HG02884 (cell line): Measurements from ENCODE around the gene C1QTNF12.

Source experiments
- ATAC-seq: cut with Tn5 transposase; IDR thresholded peaks from one replicate; pipeline ENCODE4 v1.9.1; 2021; ENCODE audit warnings: mild to moderate bottlenecking, moderate library complexity; ENCODE audit not compliant: unreplicated experiment

Gene C1QTNF12

DNA sequence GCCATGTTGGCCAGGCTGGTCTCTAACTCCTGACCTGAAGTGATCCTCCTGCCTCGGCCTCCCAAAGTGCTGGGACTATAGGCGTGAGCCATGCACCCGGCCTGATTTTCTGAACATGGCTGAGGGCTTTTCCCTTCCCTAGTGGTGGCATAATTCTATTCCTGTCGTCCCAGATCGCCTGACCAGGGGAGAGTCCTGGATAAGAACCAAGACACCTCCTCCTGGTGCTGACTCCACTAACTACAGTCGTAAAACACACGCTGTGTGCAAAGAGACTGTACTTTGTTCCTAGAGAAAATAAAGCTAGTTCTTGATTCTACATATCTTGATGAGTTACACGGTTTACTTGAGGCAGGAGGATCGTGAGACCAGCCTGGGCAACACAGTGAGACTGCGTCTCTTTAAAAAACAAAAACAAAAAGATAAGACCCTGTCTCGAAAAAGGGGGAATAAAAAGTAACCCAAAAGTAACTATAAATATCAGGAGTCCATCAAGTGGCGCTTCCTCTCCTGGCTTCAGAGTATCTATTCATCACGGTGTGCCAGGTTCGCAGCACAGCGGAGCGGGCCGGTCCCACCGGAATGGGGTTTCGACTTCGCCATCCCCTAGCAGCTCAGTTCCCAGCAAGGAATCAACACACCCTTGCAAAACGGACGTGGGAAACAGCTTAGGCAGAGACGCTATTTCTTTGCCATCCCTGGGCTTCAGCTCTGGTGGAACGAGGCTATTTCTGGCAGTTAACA, 15.7 kb downstream of the C1QTNF12 start:
- no peak for ATAC-seq

DNA sequence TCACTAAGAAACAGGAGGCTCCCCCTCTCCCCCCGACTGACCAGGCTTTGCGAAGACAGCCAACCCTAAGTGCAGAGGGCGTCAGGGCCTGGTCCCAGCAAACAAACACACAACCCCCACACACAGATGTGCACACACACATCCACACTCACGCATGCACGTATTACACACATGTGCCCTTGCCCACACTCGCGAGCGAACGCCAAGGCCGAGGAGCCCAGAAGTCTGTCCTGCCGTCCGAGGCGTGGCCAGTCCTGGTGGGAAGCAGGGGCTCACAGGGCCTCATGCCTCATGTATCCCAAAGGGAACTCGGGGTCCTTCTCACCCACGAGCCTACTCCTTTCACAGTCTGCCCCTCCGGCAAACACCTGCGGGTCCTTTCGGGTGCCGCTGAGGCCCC, 16.8 kb downstream of the C1QTNF12 start:
- ATAC-seq, result no peak

DNA sequence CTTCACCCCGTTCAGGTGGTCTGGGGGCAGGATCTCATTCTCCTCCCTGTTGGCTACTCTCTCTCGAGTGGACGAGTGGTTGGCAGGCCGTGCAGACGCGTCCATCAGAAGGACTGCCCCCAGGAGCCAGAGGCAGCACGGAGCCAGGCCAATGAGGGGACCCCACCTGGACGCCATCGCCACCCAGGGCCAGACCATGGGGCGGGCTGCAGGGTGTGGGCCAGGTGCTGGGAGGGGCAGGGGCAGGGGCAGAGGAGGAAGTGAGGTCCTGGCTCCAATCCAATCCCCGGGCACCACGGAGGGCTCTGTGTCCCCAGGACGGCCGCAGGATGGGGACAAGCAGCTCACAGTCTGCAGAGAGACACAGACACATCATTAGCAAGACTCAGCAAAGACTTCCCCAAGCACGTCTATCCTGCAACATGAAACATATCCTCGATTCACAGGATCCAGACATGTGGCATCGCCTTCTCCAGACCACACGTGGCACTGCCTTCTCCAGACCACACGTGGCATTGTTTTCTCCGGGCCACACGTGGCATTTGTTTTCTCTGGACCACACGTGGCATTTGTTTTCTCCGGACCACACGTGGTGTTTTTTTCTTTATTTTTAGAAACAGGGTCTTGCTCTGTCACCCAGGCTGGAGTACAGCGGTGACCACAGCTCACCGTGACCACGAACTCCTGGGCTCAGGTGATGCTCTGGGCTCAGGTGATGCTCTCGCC, 17.8 kb downstream of the C1QTNF12 start:
- ATAC-seq, result no peak

DNA sequence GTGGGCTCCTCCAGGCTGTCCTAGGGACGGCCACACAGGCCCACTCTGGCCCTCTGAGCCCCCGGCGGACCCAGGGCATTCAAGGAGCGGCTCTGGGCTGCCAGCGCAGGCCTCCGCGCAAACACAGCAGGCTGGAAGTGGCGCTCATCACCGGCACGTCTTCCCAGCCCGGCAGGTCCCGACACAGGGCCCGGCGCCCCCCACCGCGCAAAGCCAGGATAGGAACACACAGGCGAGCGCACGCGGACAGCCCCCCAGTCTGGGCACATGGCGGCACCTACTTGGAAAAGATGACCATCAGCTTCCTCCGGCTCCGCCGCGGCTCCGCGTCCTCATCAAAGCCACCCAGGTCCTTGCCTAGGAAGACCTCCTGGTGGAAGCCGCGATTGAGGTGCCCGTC, 18.3 kb downstream of the C1QTNF12 start:
- no peak for ATAC-seq

DNA sequence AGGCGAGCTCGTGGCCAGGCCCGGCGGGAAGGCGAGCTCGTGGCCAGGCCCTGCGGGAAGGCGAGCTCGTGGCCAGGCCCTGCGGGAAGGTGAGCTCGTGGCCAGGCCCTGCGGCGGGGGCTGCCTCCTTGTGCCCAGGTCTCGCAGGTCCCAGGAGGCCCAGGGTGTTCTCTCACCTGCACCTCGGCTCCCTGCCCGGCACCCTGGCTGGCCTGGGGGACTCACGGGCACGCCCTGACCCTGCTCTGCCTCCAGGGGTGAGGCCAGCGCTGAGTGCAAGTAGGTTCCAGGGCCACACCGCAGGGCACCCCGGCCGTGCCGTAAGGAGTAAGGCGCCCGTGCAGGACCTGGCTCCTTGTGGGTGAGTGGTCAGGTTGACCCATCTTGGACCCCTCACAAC, 19.1 kb downstream of the C1QTNF12 start:
- ATAC-seq, result no peak

DNA sequence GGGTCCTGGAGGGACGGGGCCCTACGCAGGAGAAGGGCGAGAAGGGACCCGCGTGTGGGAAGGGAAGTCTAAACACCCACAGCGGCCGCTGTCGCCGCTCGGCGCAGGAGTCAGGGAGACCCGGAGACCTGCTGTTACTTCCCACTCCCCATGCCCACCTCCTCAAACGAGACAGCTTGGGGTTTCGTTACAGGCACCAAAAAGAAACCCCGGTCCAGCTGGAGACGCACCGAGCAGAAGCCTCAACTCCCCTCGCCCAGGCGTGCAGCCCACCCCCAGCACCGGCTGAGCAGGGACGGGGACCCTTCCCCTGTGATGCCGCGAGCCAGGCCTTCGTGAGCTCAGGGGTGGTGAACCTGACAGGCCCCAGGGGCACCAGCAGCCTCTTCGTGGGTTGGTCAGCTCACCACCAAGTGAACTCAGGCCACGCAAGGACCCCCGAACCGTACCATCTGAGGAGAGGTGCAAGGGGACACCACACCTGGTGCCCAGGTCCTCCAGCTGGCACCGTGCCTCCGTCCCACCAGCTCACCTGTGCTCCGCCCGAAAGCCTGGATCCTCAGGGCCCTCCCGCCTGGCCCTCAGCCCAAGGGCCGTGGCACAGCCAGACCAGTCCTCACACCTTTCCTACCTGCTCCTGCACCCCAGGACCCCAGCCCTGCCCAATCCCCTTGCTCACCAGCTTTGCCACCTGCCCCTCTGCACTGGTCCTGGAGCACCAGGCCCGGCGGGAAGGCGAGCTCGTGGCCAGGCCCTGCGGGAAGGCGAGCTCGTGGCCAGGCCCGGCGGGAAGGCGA, 19.8 kb downstream of the C1QTNF12 start:
- ATAC-seq, result no peak

DNA sequence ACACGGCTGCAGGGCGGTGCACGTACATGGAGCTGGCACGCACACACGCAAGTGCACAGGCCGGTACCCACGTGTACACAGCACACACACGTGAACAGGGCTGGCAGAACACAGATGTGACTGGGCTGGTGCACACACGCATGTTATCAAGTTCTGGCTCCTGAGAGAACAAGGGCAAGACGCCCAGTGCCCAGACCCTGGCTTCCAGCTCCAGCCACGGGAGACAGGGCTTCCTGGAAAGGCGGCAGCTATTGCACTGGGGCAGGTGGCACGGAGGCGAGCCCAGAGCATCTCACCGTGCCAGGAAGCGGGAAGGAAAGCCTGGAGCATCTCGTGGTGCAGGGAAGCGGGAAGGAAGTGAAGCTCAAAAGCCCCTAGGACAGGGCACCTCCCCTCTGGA, 20.6 kb downstream of the C1QTNF12 start:
- ATAC-seq, result no peak

DNA sequence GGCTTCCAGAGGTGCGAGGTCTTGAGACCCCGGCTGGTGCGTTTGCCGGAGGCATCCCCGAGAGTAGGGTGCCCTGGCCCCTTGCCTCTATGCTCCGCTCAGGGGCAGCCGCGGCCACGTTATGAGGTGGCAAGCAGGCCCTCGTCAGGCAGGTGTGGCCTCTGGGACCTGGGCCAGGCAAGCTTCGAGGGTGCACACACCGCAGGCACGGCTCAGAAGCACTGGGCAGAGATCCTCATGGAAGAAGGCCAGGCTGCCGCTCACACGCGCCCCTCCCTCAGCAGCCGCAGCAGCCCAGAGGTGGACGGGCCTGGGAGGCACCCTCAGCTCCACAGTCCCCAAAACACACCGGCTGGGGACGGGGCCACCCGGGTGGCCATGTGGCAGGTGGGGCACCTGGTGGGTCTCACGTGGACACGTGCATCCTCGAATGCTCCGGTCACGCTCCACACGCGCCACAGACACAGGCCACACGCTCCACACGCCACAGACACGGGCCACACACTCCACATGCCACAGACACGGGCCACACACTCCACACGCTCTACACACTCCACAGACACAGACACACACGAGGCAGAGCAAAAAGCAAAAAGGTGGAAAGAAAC, 21.2 kb downstream of the C1QTNF12 start:
- ATAC-seq, result no peak

DNA sequence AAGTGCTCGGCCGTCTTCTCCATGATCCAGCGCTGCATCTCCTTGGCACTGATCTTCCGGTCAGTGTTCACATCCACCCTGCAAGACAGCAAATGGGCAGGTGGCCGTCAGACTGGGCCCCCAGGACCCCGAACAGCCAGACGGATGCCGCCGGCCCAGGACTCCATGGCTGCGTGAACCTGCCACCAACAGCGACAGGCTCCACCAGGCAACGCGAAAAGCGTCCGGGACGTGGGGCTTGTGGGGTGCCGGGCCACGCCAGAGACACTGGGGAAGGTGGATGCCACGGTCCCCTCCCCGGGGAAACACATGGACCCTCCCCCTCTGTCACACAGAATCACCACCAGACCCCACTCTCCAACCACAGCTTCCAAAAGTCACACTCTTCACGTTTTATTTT, 22.6 kb downstream of the C1QTNF12 start:
- no peak for ATAC-seq

DNA sequence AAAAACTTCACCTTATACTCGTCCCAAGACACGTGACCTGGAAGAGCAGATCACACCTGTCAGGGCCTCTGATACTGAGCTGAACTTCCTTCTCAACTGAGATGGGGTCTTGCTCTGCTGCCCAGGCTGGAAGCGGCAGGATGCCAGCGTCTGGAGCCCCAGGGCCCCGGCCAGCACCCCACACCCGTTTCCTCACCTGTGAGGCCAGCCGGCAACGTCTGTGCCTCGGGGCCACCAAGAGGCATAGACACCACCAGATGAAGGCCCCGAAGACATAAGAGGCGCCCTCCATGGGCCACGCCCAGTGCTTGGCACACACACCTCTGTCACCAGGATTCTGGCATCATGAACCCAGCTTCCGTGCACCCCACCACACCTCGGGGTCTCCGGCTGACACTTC, 23.2 kb downstream of the C1QTNF12 start:
- no peak for ATAC-seq

DNA sequence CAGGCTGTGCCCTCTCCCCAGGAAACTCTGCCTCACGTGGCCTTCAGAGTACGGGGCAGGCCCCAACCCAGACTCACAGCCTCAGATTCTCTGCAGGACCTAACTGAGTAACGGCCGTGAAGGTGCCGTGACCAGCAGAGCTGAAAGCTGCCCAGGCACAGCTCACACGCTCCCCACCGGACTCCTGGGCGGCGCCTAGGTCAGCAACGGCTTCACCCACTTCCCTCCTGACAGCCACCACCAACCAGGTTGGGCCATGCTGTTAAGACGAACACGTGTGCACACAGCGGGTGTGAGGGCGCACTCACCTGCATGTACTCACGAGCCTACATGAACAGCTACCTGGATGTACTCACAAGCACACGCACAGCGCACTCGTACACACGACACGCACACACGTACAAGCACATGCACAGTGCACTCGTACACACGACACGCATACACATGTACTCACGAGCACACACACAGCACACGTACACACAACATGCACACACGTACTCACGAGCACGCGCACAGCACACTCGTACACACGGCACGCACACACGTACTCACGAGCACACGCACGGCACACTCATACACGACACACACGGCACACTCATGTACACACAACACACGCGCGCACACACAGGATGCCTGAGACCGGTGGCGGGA, 23.8 kb downstream of the C1QTNF12 start:
- no peak for ATAC-seq

DNA sequence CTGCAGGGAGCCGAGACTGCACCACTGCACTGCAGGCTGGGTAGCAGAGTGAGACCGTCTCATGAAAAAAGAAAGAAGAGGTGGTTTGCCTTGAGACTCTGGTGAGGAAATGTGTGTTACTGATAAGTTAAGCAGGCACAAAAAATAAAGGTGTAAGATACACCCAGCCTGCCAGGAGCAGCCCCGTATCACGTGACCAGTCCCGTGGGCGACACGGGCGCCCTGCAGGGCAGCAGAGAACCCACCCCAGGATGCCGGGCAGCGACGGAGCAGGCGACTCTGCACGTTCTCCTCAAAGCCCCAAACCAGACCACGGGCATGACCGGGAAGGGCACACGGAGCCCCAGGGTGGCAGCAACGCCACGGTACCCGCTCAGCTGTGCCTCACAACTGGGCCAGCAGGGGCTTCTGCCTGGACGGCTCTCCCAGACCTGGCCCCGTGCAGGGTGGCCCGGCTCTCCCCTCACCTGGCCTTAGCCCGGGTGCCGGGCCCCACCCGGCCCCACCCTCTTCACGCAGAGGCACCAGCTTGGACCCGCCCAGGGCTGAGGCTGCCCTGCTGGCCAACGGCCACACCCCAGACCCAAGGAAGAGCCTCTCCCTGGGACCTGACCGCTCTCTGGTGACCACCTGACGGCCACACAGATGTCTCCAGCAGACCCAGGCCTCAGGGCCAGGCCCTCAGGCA, 24.5 kb downstream of the C1QTNF12 start:
- no peak for ATAC-seq

DNA sequence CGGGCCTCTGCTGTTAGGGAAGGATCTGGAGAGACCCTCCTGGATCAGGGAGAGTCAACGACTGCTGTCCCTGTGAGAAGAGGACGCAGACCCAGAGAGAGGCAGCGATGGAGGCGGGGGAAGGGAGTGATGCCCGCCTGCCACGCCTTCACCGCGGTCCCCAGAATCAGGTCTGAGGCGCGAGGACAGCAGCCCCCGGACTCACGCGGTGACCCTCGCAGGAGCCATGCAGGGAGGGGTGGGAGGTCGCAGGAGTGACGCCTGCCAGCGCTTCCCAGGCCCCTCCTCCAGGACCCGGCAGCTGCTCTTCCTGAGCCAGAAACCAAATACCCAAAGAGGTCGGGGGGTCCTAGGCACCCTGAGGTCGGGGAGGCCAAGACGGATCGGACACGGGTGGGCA, 26.3 kb downstream of the C1QTNF12 start:
- no peak for ATAC-seq

DNA sequence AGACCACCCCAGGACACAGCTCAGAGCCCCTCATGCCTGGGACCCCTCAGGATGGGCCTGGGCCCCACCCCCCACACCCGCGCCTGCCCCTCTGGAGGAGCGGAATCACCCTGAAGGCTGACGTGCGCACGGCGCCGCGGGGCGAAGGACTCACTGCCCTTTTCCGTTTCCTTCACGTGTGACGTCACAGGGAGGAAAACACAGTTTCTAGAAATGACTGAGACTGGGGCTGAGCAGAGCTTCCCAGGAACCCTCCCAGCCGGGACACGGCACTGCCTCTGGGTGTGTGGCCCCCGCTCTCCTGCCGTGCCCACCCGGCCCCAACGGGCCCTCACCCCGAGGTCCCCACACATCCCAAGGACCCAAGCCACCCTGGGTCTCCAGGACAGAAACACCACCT, 27.2 kb downstream of the C1QTNF12 start:
- ATAC-seq, result no peak

DNA sequence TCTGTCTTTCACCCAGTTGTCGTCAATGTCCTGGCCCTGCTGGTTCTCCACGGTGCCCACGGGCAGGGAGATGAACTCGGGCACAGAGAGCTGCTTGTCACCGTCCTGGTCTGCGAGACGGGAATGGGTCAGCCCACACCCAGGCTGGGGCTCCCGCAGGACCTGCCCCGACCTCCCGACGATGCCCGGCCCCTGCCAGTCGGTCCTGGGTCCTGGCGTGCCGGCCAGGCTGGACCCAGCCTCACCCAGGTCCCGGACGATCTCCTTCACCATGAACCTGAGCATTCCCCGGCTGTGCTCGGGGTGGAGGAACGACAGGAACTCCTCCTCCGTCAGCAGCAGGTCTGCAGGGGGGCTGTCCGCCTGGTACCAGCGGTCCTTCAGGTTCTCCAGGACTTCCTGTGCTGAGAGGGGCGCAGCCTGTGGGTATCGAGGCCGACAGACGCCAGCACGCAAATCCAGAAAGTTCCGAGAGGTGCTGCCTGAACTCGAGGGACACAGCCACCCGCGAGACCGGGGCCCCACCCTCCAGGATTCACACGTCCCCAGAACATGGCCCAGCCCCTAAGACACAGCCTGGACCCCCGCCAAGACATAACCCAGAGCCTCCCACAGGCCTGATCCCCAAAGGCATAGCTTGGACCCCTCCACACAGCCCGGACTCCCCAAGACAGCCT, 27.9 kb downstream of the C1QTNF12 start:
- no peak for ATAC-seq

DNA sequence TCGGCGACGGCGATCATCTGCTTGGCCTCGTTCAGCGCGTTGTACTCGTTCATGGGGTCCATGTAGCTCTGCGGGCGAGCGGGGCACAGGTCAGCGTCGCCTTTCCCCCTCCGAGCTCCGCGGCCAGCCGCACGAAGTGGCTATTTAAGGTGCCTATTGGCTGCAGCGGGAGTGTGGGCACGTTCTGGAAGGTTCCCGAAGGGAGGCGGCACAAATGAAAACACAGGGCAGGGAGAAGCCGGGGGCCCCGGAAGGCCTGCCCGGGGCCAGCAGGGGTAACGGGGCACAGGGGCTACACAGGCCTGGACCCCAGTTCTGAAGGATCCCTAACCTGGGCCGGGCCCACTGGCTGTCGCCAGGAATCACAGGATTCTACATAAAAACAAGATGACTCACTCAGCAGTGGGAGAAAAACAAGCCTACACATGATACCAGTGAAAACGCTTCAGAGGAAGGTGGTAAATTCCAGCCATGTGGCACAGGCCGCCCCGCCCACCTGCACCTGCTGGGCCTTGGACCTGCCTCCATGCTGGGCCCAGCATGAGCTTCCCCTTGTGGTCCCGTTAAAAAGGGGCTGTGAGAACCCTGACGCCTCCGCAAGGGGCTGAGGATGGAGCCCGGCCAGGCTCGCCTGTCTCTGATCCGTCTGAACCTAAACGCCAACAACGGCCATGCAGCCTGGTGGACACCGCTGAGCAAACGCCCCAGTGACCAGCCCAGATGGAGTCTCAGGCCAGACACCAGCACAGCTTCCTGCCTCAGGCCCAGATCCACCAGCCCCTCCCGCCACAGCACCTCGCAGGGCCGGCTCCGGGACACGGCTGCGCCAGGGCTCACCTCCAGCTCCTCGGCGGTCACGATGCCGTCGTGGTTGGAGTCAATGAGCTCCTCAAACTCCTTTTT, 28.6 kb downstream of the C1QTNF12 start:
- no peak for ATAC-seq

DNA sequence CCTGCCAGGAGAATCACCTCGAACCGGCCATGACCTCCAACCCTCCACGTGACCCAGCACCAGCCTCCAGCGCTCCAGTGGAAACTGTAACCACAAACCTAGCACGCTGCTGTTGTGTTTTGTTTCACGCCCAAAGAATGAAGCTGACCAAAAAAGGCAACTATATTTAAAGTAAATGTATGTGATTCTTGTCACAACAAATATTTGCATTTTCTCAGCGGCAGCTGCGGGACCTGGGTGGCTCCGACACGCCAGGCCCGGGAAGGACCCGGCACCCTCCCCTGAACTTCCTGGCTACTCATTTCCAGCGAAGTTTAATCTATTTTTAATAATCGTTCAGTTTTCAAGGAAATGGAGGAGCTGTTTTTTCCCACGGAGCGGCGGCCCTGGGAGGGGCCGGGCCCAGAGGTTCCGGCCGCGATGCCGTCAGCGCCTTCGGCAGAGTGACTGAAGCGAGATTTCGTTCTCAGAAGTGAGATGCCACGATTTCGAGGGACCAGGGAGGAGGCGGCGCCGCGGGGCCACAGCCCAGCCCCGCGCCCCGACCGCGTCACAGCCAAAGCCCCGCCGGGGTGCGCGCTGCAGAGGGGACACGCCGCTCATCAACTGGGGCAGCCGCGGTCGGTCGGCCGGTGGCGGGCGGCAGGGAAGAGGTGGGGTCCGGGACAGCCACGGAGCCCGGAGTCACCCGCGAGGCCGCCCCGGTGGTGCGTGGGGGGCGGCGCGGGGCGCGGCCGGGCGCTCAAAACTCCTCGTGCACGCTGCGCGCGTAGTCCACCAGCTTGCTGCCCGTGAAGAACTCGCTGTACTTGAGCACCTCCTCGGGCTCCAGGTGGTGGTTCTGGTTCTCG, 29.5 kb downstream of the C1QTNF12 start:
- ATAC-seq, result no peak
